ENCODE measurements around the gene ITIH5.

Gene ITIH5

DNA sequence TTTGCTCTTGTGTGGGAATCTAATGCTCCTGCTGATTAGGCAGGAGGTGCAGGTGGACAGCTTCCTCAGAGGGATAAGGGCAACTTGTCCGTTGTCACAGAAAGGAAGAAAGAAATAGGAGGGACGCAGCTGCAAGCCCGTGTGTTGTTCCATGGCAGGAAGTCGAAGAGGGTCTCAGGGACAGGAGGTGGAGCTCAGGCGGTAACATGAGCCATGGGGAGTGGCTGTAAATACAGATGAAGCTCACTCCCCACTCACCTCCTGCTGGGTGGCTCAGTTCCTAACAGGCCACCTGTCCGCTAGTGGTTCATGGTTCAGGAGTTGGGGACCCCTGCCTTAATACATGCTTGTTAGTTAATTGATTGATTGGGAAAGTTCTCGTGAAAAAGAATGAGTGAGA is 154.3 kb downstream of the ITIH5 start:
- DNase-seq, result no peak

DNA sequence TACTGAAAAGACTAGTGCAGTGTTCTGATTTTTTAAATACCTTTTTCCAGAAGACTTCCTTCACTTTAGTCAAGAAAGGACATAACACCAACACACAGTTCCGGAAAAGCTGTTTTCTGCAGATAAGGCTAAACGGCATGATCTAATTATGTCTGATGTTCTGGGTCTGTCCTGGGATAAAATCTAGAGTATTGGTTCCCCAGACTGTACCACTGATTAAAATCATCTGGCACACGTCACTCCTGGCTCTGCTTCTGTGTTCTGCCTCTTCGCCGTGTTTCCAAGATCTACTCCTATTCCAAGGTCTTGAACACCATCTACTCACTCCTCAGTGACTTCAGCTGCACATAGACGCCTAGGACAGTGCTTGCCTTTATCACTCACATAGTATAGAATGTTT is 155.2 kb downstream of the ITIH5 start:
- DNase-seq, result no peak
